ENCODE measurements around the gene RHOV.

DNA sequence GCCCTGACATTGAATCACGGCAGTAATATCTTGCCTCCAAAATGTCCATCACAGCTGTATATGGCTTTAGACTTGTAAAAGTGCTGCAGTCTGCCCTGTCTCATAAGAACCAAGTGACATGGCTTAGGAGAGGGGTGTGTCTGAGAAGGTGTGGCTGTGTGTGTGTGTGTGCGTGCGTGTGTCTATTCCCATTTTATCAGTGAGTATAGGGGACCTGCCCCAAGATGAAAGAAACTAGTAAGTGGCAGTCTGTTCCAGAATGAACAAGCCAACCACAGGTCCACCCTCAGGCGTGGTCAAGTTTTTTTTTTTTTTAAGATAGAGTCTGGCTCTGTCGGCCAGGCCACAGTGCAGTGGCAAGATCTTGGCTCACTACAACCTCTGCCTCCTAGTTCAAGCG lies 5.6 kb upstream of the RHOV start:
- TF ChIP-seq, protein P1, sequence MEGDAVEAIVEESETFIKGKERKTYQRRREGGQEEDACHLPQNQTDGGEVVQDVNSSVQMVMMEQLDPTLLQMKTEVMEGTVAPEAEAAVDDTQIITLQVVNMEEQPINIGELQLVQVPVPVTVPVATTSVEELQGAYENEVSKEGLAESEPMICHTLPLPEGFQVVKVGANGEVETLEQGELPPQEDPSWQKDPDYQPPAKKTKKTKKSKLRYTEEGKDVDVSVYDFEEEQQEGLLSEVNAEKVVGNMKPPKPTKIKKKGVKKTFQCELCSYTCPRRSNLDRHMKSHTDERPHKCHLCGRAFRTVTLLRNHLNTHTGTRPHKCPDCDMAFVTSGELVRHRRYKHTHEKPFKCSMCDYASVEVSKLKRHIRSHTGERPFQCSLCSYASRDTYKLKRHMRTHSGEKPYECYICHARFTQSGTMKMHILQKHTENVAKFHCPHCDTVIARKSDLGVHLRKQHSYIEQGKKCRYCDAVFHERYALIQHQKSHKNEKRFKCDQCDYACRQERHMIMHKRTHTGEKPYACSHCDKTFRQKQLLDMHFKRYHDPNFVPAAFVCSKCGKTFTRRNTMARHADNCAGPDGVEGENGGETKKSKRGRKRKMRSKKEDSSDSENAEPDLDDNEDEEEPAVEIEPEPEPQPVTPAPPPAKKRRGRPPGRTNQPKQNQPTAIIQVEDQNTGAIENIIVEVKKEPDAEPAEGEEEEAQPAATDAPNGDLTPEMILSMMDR (conservative IDR thresholded peaks at IDR 0.05), result no peak
- no peak for TF ChIP-seq EZH2 (IDR thresholded peaks at IDR 0.05; ENCODE audit: low read depth)

Measured in PC-9 (cell line).